K562 (cell line): ENCODE results near the gene SYT6. TPM values are rescaled to one million over a fixed set of nuclear protein-coding genes. Genes with fewer than 3 reads are reported as not detected.

Experiments used
- ATAC-seq: fragments of 200-7000 bp; cut with Tn5 transposase; 3 replicates; pipeline ENCODE4 v1.9.1; 2020; ENCODE audit warnings: moderate library complexity
- BruUV-seq: library from RNA; stranded (reverse); fragments of 400-500 nt; replicated peaks from 2 replicates; lab custom pipeline; 2021; lab: Mats Ljungman, UMichigan
- CTCF ChIA-PET: fragments of 300-600 bp; formaldehyde crosslinking; extraction: SDS; loops from one replicate; lab custom pipeline; 2021; ENCODE audit warnings: low intra/inter-chr PET ratio; lab: Yijun Ruan, JAX
- POLR2A ChIA-PET: fragments of 300-600, 350-650 bp; sonication (Branson Sonifier 250); formaldehyde crosslinking; extraction: SDS; loops from one replicate; lab custom pipeline; 2021; ENCODE audit warnings: antibody characterized with exemption, inconsistent platforms; lab: Yijun Ruan, JAX
- DNase-seq, 4 experiments: peaks; one replicate each; pipeline versions ENCODE4 v3.0.0 to v3.0.0-alpha.2; 2011 to 2018; ENCODE audit warnings: low spot score in 3 of 4, mixed read lengths in 3 of 4; ENCODE audit errors: extremely low read depth in 1 of 4
- FAIRE-seq: peaks from 2 replicates; lab custom pipeline; 2011; peaks lifted over from hg19 to GRCh38; lab: Jason Lieb, UNC
- H2AFZ ChIP-seq: 2 replicates; pipeline ENCODE4 v1.6.0; 2011; ENCODE audit warnings: low read depth, low read length, control low read depth, inconsistent platforms
- H3K27ac ChIP-seq: fragments of 200-600 bp; 3 replicates; pipeline ENCODE4 v1.8.0; 2011; ENCODE audit warnings: low read depth, mild to moderate bottlenecking, control low read depth, inconsistent platforms, low read length, moderate library complexity, mixed read lengths; ENCODE audit errors: extremely low read depth
- H3K27me3 ChIP-seq, 2 experiments: fragments of 300-600 bp in 1 of 2; 2 replicates in 1 of 2; 3 replicates in 1 of 2; pipeline versions ENCODE4 v1.6.0 to v1.8.0; 2011; ENCODE audit warnings: inconsistent platforms in 2 of 2, low read length in 2 of 2, mild to moderate bottlenecking in 1 of 2, mixed read lengths in 1 of 2, moderate library complexity in 1 of 2; ENCODE audit not compliant: control insufficient read depth in 2 of 2, insufficient read depth in 2 of 2
- H3K36me3 ChIP-seq: fragments of 300-600 bp; 3 replicates; pipeline ENCODE4 v1.8.0; 2011; ENCODE audit warnings: mild to moderate bottlenecking, low read length, inconsistent platforms; ENCODE audit not compliant: control insufficient read depth, insufficient read depth
- H3K4me1 ChIP-seq, 2 experiments: fragments of 200-600 bp in 1 of 2; replicated peaks in 1 of 2; 2 replicates in 1 of 2; 3 replicates in 1 of 2; pipeline versions ENCODE4 v1.5.1 to v1.8.0; 2011; ENCODE audit warnings: inconsistent platforms in 2 of 2, low read length in 2 of 2, mild to moderate bottlenecking in 1 of 2, mixed read lengths in 1 of 2, moderate library complexity in 1 of 2; ENCODE audit not compliant: control insufficient read depth in 2 of 2, insufficient read depth in 2 of 2
- H3K4me2 ChIP-seq: 2 replicates; pipeline ENCODE4 v1.6.1; 2011; ENCODE audit warnings: low read length, control low read depth, inconsistent platforms, mixed read lengths; ENCODE audit not compliant: insufficient read depth
- H3K4me3 ChIP-seq: fragments of 200-600 bp; sonication (generic), shearing (Covaris generic); 2 replicates; pipeline ENCODE4 v1.5.1; 2016; ENCODE audit warnings: control low read depth, inconsistent platforms
- H3K79me2 ChIP-seq: fragments of 200-600 bp; 3 replicates; pipeline ENCODE4 v1.8.0; 2011; ENCODE audit warnings: low read length, inconsistent platforms; ENCODE audit not compliant: control insufficient read depth, insufficient read depth
- H3K9ac ChIP-seq, 2 experiments: 2 replicates each; pipeline versions ENCODE4 v1.6.0 to v1.6.1; 2011; ENCODE audit warnings: low read depth in 2 of 2, low read length in 2 of 2, control low read depth in 1 of 2, inconsistent platforms in 1 of 2, mild to moderate bottlenecking in 1 of 2, mixed read lengths in 1 of 2; ENCODE audit not compliant: insufficient read depth in 1 of 2
- H3K9me1 ChIP-seq: one replicate; pipeline ENCODE4 v1.6.0; 2011; ENCODE audit warnings: inconsistent platforms, mild to moderate bottlenecking, low read length, moderate library complexity; ENCODE audit not compliant: control insufficient read depth, insufficient read depth
- H3K9me3 ChIP-seq: replicated peaks from 2 replicates; pipeline ENCODE4 v1.5.1; 2011; ENCODE audit warnings: low read depth, low read length, inconsistent platforms; ENCODE audit not compliant: control insufficient read depth, insufficient read depth
- H4K20me1 ChIP-seq: replicated peaks from 2 replicates; pipeline ENCODE4 v1.6.1; 2011; ENCODE audit warnings: low read length, inconsistent platforms, mixed read lengths; ENCODE audit not compliant: control insufficient read depth, insufficient read depth
- CCAR2 ChIP-seq: fragments of 200-400 bp; formaldehyde crosslinking; IDR thresholded peaks from 2 replicates; pipeline ENCODE4 v1.6.1; 2017; ENCODE audit warnings: mild to moderate bottlenecking, low read depth, low read length
- HCFC1 ChIP-seq: IDR thresholded peaks from 2 replicates; pipeline ENCODE4 v1.6.1; 2012; ENCODE audit warnings: low read depth, low read length, improper control_type of control experiment
- KLF1 ChIP-seq: fragments of 450-650 bp; IDR thresholded peaks from 2 replicates; pipeline ENCODE4 v1.6.1; 2016; ENCODE audit warnings: missing genetic modification characterization, missing compliant biosample characterization
- PHF21A ChIP-seq: fragments of 450-650 bp; IDR thresholded peaks from 2 replicates; pipeline ENCODE4 v1.6.1; 2017; ENCODE audit warnings: low read depth, borderline replicate concordance
- SMARCA5 ChIP-seq: fragments of 450-650 bp; IDR thresholded peaks from 2 replicates; pipeline ENCODE4 v1.6.1; 2016
- TCF7L2 ChIP-seq: fragments of 150-350 bp; IDR thresholded peaks from 2 replicates; pipeline ENCODE4 v1.6.1; 2016; ENCODE audit warnings: low read depth, mild to moderate bottlenecking, low read length, moderate library complexity
- U2AF1 ChIP-seq: fragments of 200-400 bp; formaldehyde crosslinking; optimal IDR thresholded peaks from 2 replicates; pipeline ENCODE3; 2017; ENCODE audit warnings: mild to moderate bottlenecking, low read depth, low read length, moderate library complexity
- XRCC3 ChIP-seq: fragments of 450-650 bp; IDR thresholded peaks from 2 replicates; pipeline ENCODE4 v1.6.1; 2017; ENCODE audit warnings: mild to moderate bottlenecking, moderate library complexity
- ZNF584 ChIP-seq: fragments of 200-800 bp; sonication (Bioruptor generic); IDR thresholded peaks from 2 replicates; pipeline ENCODE4 v1.6.1; 2016; ENCODE audit warnings: low read depth, mild to moderate bottlenecking, missing genetic modification characterization, missing compliant biosample characterization
- WGBS: fragments of 100-300 bp; shearing (Covaris generic); methylation state at CpG from one replicate; pipeline ENCODE4 v1.1.6; 2016; ENCODE audit warnings: low coverage, mixed read lengths; ENCODE audit not compliant: insufficient coverage; ENCODE audit errors: missing lambda C conversion rate; 5-methylcytosine and 5-hydroxymethylcytosine counted together
- in situ Hi-C: fragments of 300-500 bp; cut with MboI; formaldehyde crosslinking; loops from 4 replicates; pipeline ENCODE4 v1.15.0; 2018; ENCODE audit warnings: inconsistent platforms, mixed read lengths
- intact Hi-C: fragments of 100-400 bp; cut with micrococcal nuclease; formaldehyde crosslinking; loops from 2 replicates; pipeline ENCODE4 v1.14.2; 2022
- polyA plus RNA-seq, 8 experiments: library from polyadenylated mRNA; depleted of rRNA in 4 of 8; stranded (reverse) in 5 of 8; unstranded in 3 of 8; fragments of >200 nt; fragmentation: Nextera tagmentation in 2 of 8; fragmentation: Illumina TruSeq in 1 of 8; extraction: Ambion mirVana in 2 of 8; extraction: Trizol in 1 of 8; gene quantifications; 2 replicates each; pipeline versions ENCODE4 v1.2.1 to v1.2.3, GENCODE V29; 2011 to 2014; ENCODE audit warnings: inconsistent platforms in 1 of 8, missing spikeins in 1 of 8
- total RNA-seq, 7 experiments: library from RNA; depleted of rRNA in 6 of 7; stranded (reverse); fragments of >200 nt in 6 of 7; fragmentation: Illumina TruSeq in 2 of 7; extraction: Trizol in 2 of 7; gene quantifications; 2 replicates each; pipeline versions ENCODE4 v1.2.1 to v1.2.3, GENCODE V29; 2011 to 2021; ENCODE audit warnings: low replicate concordance in 1 of 7
- TF ChIP-seq, protein P1 (sequence below): fragments of 450-650 bp; IDR thresholded peaks from 2 replicates; pipeline ENCODE4 v1.6.1; 2017; ENCODE audit warnings: antibody characterized with exemption, mild to moderate bottlenecking
- TF ChIP-seq, protein P2 (sequence below): fragments of 450-650 bp; IDR thresholded peaks from 2 replicates; pipeline ENCODE4 v1.7.1; 2018; ENCODE audit warnings: mild to moderate bottlenecking, low read depth; ENCODE audit not compliant: partially characterized antibody
- TF ChIP-seq, protein P3 (sequence below): sonication (generic); formaldehyde crosslinking; IDR thresholded peaks from 2 replicates; pipeline ENCODE4 v1.8.0; 2022; ENCODE audit warnings: missing genetic modification reagents, mild to moderate bottlenecking, borderline replicate concordance
- TF ChIP-seq, protein P4 (sequence below): fragments of 450-650 bp; formaldehyde crosslinking; IDR thresholded peaks from 2 replicates; pipeline ENCODE4 v1.4.0; 2020; ENCODE audit warnings: mild to moderate bottlenecking

SYT6 gene
- total and polyA plus RNA-seq, 9 of the 15 experiments (the other 6 are each of a cell fraction or from before 2014, with no cell fraction given), result 0.06 TPM; not detected in 8

DNA sequence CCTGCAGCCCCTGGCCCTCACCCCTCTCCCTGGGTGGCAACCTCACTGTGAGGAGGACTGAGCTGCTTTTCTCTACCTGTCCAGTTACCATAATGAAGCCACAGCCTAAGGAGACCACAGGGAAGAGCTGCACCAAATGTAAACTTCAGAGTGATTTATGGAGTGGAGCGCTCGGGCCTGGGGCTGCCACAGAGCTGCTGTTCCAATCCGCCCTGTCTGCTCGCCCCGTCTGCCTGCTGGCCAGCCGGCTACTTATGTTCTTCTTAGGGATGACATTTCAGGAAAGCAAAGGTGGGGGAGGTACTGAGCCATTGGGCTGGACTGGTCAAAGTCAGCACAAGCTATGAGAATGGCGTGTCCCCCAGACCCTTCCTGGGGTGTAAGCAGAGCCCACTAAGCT, 17.9 kb downstream of the SYT6 start (continued):
- TF ChIP-seq, protein P1, sequence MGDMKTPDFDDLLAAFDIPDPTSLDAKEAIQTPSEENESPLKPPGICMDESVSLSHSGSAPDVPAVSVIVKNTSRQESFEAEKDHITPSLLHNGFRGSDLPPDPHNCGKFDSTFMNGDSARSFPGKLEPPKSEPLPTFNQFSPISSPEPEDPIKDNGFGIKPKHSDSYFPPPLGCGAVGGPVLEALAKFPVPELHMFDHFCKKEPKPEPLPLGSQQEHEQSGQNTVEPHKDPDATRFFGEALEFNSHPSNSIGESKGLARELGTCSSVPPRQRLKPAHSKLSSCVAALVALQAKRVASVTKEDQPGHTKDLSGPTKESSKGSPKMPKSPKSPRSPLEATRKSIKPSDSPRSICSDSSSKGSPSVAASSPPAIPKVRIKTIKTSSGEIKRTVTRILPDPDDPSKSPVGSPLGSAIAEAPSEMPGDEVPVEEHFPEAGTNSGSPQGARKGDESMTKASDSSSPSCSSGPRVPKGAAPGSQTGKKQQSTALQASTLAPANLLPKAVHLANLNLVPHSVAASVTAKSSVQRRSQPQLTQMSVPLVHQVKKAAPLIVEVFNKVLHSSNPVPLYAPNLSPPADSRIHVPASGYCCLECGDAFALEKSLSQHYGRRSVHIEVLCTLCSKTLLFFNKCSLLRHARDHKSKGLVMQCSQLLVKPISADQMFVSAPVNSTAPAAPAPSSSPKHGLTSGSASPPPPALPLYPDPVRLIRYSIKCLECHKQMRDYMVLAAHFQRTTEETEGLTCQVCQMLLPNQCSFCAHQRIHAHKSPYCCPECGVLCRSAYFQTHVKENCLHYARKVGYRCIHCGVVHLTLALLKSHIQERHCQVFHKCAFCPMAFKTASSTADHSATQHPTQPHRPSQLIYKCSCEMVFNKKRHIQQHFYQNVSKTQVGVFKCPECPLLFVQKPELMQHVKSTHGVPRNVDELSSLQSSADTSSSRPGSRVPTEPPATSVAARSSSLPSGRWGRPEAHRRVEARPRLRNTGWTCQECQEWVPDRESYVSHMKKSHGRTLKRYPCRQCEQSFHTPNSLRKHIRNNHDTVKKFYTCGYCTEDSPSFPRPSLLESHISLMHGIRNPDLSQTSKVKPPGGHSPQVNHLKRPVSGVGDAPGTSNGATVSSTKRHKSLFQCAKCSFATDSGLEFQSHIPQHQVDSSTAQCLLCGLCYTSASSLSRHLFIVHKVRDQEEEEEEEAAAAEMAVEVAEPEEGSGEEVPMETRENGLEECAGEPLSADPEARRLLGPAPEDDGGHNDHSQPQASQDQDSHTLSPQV, result no peak
- TF ChIP-seq CCAR2, result no peak

DNA sequence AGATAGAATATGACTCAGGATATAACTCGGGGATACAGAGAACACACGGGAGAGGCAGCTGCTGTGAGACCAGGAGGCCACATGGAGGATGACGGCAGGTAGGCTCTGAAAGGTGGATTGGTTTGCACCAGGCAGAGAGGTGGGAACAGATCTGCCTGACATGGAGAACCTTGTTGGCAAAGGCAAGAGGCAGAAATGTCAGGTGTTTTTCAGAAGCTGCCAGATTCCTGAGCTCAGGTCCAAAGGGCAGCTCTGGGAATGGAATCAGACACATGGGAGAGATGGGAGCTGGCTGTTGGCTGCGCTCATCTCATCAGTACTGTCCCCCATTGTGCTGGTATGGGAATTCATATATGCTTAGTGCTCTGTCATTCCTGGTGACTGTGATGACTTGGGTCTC, 19.2 kb downstream of the SYT6 start:
- no peak for DNase-seq
- no TSS peak for BruUV-seq
- H3K4me1 ChIP-seq, result no peaks in the 10 kb centered on the region
- H3K79me2 ChIP-seq, result no peaks in the 10 kb centered on the region
- no peaks in the 10 kb centered on the region for H3K36me3 ChIP-seq
- H3K9me3 ChIP-seq, result no peaks in the 10 kb centered on the region
- H3K9me1 ChIP-seq, result no peaks in the 10 kb centered on the region
- in situ Hi-C loops (no loop called here), intact Hi-C loops (no loop called here)
- no peak overlapping the region for H3K9ac ChIP-seq
- no peak for FAIRE-seq
- H3K4me3 ChIP-seq, result no peak overlapping the region
- TF ChIP-seq XRCC3, result no peak
- no peak for TF ChIP-seq PHF21A
- TF ChIP-seq U2AF1, result no peak
- TF ChIP-seq, protein P2, sequence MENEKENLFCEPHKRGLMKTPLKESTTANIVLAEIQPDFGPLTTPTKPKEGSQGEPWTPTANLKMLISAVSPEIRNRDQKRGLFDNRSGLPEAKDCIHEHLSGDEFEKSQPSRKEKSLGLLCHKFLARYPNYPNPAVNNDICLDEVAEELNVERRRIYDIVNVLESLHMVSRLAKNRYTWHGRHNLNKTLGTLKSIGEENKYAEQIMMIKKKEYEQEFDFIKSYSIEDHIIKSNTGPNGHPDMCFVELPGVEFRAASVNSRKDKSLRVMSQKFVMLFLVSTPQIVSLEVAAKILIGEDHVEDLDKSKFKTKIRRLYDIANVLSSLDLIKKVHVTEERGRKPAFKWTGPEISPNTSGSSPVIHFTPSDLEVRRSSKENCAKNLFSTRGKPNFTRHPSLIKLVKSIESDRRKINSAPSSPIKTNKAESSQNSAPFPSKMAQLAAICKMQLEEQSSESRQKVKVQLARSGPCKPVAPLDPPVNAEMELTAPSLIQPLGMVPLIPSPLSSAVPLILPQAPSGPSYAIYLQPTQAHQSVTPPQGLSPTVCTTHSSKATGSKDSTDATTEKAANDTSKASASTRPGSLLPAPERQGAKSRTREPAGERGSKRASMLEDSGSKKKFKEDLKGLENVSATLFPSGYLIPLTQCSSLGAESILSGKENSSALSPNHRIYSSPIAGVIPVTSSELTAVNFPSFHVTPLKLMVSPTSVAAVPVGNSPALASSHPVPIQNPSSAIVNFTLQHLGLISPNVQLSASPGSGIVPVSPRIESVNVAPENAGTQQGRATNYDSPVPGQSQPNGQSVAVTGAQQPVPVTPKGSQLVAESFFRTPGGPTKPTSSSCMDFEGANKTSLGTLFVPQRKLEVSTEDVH, result no peak
- TF ChIP-seq HCFC1, result no peak
- TF ChIP-seq SMARCA5, result no peak
- no peak for TF ChIP-seq TCF7L2
- no peak for TF ChIP-seq KLF1 (tag)
- TF ChIP-seq ZNF584 (CRISPR knock-in tag), result no peak
- TF ChIP-seq, protein P3, sequence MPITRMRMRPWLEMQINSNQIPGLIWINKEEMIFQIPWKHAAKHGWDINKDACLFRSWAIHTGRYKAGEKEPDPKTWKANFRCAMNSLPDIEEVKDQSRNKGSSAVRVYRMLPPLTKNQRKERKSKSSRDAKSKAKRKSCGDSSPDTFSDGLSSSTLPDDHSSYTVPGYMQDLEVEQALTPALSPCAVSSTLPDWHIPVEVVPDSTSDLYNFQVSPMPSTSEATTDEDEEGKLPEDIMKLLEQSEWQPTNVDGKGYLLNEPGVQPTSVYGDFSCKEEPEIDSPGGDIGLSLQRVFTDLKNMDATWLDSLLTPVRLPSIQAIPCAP (CRISPR knock-in tag), result no peak
- TF ChIP-seq, protein P4, sequence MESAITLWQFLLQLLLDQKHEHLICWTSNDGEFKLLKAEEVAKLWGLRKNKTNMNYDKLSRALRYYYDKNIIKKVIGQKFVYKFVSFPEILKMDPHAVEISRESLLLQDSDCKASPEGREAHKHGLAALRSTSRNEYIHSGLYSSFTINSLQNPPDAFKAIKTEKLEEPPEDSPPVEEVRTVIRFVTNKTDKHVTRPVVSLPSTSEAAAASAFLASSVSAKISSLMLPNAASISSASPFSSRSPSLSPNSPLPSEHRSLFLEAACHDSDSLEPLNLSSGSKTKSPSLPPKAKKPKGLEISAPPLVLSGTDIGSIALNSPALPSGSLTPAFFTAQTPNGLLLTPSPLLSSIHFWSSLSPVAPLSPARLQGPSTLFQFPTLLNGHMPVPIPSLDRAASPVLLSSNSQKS (CRISPR knock-in tag), result no peak
- no peak overlapping the region for H3K4me2 ChIP-seq
- 0 out of 2 replicates have a peak, but pooled peaks cover 8% of the 10 kb centered on the region for H4K20me1 ChIP-seq
- 0% methylated on average over 4 of the region's 4 CpGs for WGBS
- ChIA-PET POLR2A (interaction anchor here (0.6 to 1.6 kb wide), 4 partner anchors 12 to 155 kb away, joined by 3 to 5 read pairs (median 4); partner anchors contain the start of gene OLFML3), CTCF (no interaction called here)
- H3K27ac ChIP-seq, result no peak overlapping the region
- ATAC-seq, result no peak
- no peak overlapping the region for H2AFZ ChIP-seq
- H3K27me3 ChIP-seq, result peaks cover 35 to 57% of the 10 kb centered on the region in 2 experiments; a peak in 4 of 5 replicates
